Measurements from ENCODE around the gene ANKRD29.

ANKRD29 gene

GRCh38 chr18:23648940-23649607, 13.6 kb downstream of the ANKRD29 start:
- no peak for TF ChIP-seq CTCF (IDR thresholded peaks at IDR 0.05)

GRCh38 chr18:23648456-23648855, 14.3 kb downstream of the ANKRD29 start:
- TF ChIP-seq CTCF (IDR thresholded peaks at IDR 0.05), result no peak

- no peak for TF ChIP-seq CTCF (IDR thresholded peaks at IDR 0.05)
Observed at GRCh38 chr18:23646282-23646681, 16.4 kb downstream of the ANKRD29 start.

GRCh38 chr18:23645568-23646175, 17.0 kb downstream of the ANKRD29 start:
- no peak for TF ChIP-seq CTCF (IDR thresholded peaks at IDR 0.05)

- TF ChIP-seq CTCF (IDR thresholded peaks at IDR 0.05), result no peak
Observed at GRCh38 chr18:23643815-23644490, 18.8 kb downstream of the ANKRD29 start.

- TF ChIP-seq CTCF (IDR thresholded peaks at IDR 0.05), result no peak
Observed at GRCh38 chr18:23641937-23642666, 20.6 kb downstream of the ANKRD29 start.

- TF ChIP-seq CTCF (IDR thresholded peaks at IDR 0.05), result no peak
Observed at GRCh38 chr18:23641143-23641720, 21.5 kb downstream of the ANKRD29 start.

All from LNCAP (cell line).